ENCODE results near the gene SLCO2B1.
"Not testable (repeated sequence)": the region's sequence is repeated elsewhere in the genome, so short reads cannot be mapped to it uniquely, and the experiment has no call there.

The SLCO2B1 gene, protein sequence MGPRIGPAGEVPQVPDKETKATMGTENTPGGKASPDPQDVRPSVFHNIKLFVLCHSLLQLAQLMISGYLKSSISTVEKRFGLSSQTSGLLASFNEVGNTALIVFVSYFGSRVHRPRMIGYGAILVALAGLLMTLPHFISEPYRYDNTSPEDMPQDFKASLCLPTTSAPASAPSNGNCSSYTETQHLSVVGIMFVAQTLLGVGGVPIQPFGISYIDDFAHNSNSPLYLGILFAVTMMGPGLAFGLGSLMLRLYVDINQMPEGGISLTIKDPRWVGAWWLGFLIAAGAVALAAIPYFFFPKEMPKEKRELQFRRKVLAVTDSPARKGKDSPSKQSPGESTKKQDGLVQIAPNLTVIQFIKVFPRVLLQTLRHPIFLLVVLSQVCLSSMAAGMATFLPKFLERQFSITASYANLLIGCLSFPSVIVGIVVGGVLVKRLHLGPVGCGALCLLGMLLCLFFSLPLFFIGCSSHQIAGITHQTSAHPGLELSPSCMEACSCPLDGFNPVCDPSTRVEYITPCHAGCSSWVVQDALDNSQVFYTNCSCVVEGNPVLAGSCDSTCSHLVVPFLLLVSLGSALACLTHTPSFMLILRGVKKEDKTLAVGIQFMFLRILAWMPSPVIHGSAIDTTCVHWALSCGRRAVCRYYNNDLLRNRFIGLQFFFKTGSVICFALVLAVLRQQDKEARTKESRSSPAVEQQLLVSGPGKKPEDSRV

DNA sequence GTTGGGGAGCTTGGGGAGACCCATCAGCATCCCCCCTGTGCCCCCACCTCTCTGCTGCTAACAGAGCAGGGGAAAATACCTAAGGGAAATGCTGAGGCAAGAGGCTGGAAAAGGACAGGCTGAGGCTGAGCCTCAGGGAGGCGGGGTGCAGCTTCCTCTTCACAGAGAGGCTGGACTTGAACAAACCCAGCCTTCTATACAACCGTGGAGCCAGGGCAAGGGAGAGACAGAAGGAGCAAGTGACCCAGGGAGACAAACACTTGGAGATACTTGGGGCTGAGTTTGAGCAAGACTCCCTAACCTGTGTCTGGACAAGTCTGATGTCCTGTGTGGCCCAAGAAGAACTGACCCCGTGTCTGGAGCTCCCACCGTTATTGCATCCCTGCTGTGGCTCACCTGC lies at the start of gene SLCO2B1:
TSS of gene SLCO2B1 (plus strand) at position 229 of the 400 bp plus-strand sequence. CDS start 275 bp downstream, outside the sequence.
- Mint-ChIP-seq H3K36me3 (ENCODE audit: low read depth) (no peaks in the 10 kb centered on the region), H3K4me3 (no peak within 1 kb of the TSS)

DNA sequence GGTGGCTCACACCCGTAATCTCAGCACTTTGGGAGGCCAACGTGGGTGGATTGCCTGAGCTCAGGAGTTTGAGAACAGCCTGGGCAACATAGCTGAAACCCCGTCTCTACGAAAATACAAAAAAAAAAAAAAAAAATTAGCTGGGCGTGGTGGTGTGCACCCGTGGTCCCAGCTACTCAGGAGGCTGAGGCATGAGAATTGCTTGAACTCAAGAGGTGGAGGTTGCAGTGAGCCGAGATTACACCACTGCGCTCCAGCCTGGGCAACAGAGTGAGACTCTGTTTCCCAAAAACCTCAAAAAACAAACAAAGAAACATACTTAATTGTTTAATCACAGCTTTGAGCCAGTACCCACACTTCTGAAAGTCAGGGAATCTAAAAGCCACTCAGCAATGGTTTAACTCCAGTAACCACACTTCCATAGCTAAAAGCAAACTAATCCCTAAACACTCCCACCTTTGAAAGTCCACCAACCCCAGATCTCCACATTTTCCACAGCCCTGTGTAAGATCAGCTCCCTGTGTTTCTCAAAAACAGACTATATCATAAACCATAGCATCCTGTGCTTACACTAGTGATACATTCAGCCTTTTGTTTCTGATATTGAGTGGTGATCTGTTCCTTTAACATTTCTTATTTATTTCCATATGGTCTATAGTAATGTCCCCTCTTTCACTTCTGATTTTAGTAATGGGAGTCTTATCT lies 49.3 kb upstream of the SLCO2B1 start:
- H3K4me1 Mint-ChIP-seq (ENCODE audit: low read depth): peaks cover 8% of the 10 kb centered on the region
- peaks cover 22% of the 10 kb centered on the region for H3K27me3 Mint-ChIP-seq (ENCODE audit: low read depth)
- no peak for DNase-seq (ENCODE audit: low spot score)
- no peaks in the 10 kb centered on the region for H3K36me3 Mint-ChIP-seq (ENCODE audit: low read depth)
- H3K27ac Mint-ChIP-seq: no peak overlapping the region
- no peaks in the 10 kb centered on the region for H3K9me3 Mint-ChIP-seq
- H3K4me3 Mint-ChIP-seq: no peak overlapping the region

More for the DNA sequence above, at the start of gene SLCO2B1:
- Mint-ChIP-seq H3K4me1 (ENCODE audit: low read depth) (peaks cover 5% of the 10 kb centered on the region), H3K27me3 (ENCODE audit: low read depth) (peaks cover 13% of the 10 kb centered on the region), H3K9me3 (no peaks in the 10 kb centered on the region), H3K27ac (peak within 1 kb of the TSS; percentile 18)
- no peak for DNase-seq (ENCODE audit: low spot score)

DNA sequence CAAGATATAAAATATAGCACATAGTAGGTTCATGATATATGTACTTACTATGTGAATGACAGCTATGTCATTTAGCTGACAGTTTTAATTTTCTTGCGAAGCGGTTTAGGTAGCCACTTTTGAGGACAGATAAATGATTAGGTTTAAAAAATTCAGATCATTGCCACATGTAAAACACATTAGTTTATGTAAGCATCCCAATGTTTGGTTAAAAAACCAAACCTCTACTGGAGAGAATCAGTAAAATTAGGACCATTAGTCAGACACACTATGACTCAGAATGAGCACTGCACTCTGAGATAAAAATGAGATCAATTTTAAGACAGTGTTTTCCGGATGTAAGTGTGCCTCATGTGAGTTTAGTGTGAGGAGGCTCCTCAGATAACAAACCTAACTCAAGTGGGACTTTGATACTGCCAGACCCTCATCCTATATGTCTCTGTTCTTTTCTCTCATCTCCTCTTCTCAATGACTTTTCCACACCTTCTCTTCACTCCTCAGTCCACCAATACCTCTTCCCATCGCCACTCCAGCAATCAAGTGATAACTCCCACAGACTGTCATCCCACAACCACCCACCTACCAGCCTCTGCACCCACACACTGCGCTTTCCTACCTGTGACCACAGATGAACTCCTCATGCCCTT lies 47.4 kb upstream of the SLCO2B1 start:
- Mint-ChIP-seq H3K4me3 (no peak overlapping the region), H3K9me3 (no peaks in the 10 kb centered on the region), H3K27me3 (ENCODE audit: low read depth) (peaks cover 22% of the 10 kb centered on the region), H3K27ac (no peak overlapping the region), H3K36me3 (ENCODE audit: low read depth) (no peaks in the 10 kb centered on the region), H3K4me1 (ENCODE audit: low read depth) (peaks cover 8% of the 10 kb centered on the region)
- peak; percentile 19 for DNase-seq (ENCODE audit: low spot score)

DNA sequence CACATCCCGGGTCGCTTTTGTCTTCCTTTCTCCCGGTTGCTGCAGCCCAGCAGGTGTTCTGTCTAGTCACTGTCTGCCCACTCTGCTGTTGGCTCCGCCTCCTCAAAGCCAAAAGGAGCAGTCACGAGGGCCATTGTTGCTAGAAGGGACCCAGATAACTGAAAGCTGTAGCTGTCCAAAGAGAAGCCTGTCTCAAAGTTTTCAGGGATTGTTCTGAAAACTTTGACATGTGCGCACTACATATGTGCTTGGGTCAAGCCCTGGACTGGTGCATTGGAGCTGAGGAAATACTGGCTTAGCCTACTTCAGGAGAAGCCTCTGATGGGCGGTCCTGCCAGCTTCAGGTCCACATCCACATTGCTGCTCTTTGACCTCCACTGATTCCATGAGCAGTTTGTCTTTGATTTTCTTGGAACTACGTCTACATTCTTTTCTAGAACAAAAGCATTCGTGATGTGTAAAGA lies 45.4 kb upstream of the SLCO2B1 start:
- Mint-ChIP-seq H3K36me3 (ENCODE audit: low read depth) (no peaks in the 10 kb centered on the region), H3K9me3 (no peaks in the 10 kb centered on the region), H3K27ac (no peak overlapping the region), H3K27me3 (ENCODE audit: low read depth) (peaks cover 27% of the 10 kb centered on the region), H3K4me3 (no peak overlapping the region), H3K4me1 (ENCODE audit: low read depth) (peaks cover 8% of the 10 kb centered on the region)
- DNase-seq (ENCODE audit: low spot score): no peak

DNA sequence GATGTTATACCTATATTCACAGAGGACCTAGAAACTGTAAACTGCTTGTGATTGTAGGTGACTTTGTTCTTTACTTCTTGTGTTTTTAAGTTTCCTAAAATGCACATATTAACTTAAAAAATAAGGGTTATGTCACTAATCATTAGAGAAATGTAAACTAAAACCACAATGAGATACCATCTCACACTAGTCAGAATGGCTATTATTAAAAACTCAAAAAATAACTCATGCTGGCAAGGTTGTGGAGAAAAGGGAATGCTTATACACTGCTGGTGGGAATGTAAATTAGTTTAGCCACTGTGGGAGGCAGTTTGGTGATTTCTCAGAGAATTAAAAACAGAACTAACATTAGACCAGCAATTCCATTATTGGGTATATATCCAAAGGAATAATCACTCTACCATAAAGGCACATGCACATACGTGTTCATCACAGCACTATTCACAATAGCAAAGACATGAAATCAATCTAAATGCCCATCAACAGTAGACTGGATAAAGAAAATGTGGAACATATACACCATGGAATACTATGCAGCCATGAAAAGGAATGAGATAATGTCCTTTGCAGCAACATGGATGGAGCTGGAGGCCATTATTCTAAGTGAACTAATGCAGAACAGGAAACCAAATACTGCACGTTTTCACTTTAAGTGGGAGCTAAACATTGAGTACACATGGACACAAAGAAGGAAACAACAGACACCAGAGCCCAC lies 44.8 kb upstream of the SLCO2B1 start:
- not testable (repeated sequence) for H3K27ac Mint-ChIP-seq; H3K36me3 Mint-ChIP-seq (ENCODE audit: low read depth); H3K4me1 Mint-ChIP-seq (ENCODE audit: low read depth); DNase-seq (ENCODE audit: low spot score); H3K9me3 Mint-ChIP-seq; H3K4me3 Mint-ChIP-seq
- peaks cover 32% of the 10 kb centered on the region for H3K27me3 Mint-ChIP-seq (ENCODE audit: low read depth)

DNA sequence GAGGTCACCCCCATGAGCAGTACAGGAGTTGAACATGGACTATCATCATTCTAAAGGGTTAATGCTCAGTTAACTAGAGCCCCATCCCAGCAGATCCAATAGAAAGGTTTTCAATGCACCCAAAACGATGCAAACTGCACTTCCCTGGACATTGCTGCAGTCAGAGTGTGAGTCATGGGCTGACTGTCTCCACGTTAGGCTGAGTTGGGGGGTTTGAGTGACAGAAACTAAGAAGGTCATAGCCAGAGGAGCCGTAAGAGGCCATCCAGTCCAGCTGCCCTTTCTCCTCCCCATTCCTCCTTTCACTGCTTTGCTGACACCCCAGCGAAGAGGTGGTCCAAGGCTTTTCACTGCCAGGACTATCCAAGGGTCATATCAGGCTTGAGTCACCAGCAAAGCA lies 43.7 kb upstream of the SLCO2B1 start:
- peaks cover 5% of the 10 kb centered on the region for H3K9me3 Mint-ChIP-seq
- H3K27me3 Mint-ChIP-seq (ENCODE audit: low read depth): peaks cover 27% of the 10 kb centered on the region
- H3K4me1 Mint-ChIP-seq (ENCODE audit: low read depth): peaks cover 8% of the 10 kb centered on the region
- no peak overlapping the region for H3K4me3 Mint-ChIP-seq
- no peaks in the 10 kb centered on the region for H3K36me3 Mint-ChIP-seq (ENCODE audit: low read depth)
- H3K27ac Mint-ChIP-seq: no peak overlapping the region
- DNase-seq (ENCODE audit: low spot score): no peak

DNA sequence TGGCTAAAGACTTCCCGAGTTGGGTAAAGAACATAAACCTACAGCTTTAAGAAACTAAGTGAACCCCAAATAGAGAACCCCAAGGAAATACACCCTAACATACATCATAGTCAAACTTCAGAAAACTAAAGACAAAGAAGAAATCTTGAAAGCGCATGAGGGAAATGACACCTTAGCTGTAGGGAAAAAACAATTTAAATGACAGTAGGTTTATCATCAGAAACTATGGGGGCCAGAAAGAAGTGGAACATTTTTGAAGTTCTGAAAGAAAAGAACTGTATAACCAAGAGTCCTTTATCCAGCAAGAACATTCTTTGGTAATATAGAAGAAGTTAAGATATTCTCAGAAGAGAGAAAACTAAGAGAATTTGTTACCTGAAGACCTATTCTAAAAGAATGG lies 38.7 kb upstream of the SLCO2B1 start:
- no peak for DNase-seq (ENCODE audit: low spot score)
- peaks cover 12% of the 10 kb centered on the region for H3K9me3 Mint-ChIP-seq
- peaks cover 13% of the 10 kb centered on the region for H3K27me3 Mint-ChIP-seq (ENCODE audit: low read depth)
- no peak overlapping the region for H3K27ac Mint-ChIP-seq
- H3K4me1 Mint-ChIP-seq (ENCODE audit: low read depth): no peaks in the 10 kb centered on the region
- H3K36me3 Mint-ChIP-seq (ENCODE audit: low read depth): no peaks in the 10 kb centered on the region
- H3K4me3 Mint-ChIP-seq: no peak overlapping the region

DNA sequence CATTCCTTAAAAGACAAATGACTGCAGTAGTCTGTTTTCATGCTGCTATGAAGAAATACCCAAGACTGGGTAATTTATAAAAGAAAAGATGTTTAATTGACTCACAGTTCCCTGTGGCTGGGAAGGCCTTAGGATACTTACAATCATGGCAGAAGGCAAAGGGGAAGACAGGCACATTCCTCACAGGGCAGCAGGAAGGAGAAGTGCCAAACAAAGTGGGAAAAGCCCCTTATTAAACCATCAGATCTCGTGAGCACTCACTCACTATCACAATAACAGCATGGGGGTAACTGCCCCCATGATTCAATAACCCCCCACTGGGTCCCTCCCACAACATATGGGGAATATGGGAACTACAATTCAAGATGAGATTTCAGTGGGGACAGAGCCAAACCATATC lies 37.9 kb upstream of the SLCO2B1 start:
- Mint-ChIP-seq H3K4me1 (ENCODE audit: low read depth) (no peaks in the 10 kb centered on the region), H3K36me3 (ENCODE audit: low read depth) (no peaks in the 10 kb centered on the region), H3K27me3 (ENCODE audit: low read depth) (peaks cover 13% of the 10 kb centered on the region), H3K27ac (no peak overlapping the region), H3K9me3 (peaks cover 12% of the 10 kb centered on the region), H3K4me3 (no peak overlapping the region)
- DNase-seq (ENCODE audit: low spot score): no peak

DNA sequence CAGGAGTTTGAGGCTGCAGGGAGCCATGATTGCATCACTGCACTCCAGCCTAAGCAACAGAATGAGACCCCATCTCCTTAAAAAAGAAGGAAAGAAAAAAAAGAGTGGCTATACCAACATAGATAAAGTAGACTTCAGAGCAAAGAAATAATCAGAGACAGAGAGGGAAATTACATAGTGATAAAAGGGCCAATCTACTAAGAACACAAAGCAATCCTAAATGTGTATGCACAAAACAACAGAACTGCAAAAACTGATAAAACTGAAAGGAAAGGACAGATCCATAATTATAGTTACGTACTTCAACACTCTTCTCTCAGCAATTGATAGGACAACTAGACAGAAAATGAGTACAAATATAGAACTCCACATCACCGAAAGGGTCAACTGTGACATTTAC lies 36.4 kb upstream of the SLCO2B1 start:
- Mint-ChIP-seq H3K36me3 (ENCODE audit: low read depth) (no peaks in the 10 kb centered on the region), H3K9me3 (peaks cover 12% of the 10 kb centered on the region), H3K27ac (no peak overlapping the region), H3K4me3 (no peak overlapping the region), H3K4me1 (ENCODE audit: low read depth) (no peaks in the 10 kb centered on the region), H3K27me3 (ENCODE audit: low read depth) (peaks cover 13% of the 10 kb centered on the region)
- no peak for DNase-seq (ENCODE audit: low spot score)

DNA sequence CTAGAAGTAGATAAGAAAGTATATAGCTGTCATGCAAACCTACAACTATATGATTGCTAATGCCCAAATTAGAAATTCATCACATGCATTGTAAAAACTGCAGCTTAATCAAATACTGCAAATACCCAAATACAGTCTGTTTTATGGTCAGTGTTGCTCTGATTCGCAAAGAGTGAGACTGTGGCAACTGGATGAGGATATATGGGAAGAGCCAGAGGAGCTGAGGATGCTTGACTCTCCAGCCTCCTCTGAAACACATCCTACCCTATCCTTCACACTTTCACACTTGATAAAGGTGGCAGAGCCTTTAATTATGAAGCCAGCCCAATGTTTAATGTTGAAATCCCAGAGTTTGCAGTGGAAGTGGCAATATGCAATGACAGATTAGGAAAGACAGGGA lies 32.3 kb upstream of the SLCO2B1 start:
- H3K27me3 Mint-ChIP-seq (ENCODE audit: low read depth): peaks cover 8% of the 10 kb centered on the region

DNA sequence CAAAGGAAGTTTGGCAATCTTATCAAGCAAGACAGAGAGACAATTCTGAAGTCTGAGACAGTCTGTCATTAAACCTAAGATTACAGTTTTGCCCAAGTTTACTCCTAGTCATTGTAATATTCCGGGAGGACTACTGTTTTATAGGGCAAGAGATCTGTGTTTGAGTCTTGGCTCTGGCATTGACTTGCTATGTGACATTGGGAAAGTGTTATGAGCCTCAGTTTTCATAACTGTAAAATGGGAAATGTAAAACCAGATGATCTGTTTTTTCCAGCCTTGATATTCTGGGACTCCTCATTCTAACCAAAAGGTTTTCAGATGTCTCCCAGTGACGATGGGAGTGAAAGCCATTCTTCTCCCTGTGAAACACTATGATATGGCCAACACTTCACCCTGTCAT lies 24.3 kb upstream of the SLCO2B1 start:
- Mint-ChIP-seq H3K27me3 (ENCODE audit: low read depth) (peaks cover 9% of the 10 kb centered on the region), H3K4me1 (ENCODE audit: low read depth) (no peaks in the 10 kb centered on the region)
- DNase-seq (ENCODE audit: low spot score): no peak

More for the DNA sequence above, 32.3 kb upstream of the SLCO2B1 start:
- no peak for DNase-seq (ENCODE audit: low spot score)
- no peak overlapping the region for H3K27ac Mint-ChIP-seq
- H3K4me1 Mint-ChIP-seq (ENCODE audit: low read depth): no peaks in the 10 kb centered on the region
- H3K4me3 Mint-ChIP-seq: no peak overlapping the region
- H3K9me3 Mint-ChIP-seq: peaks cover 5% of the 10 kb centered on the region
- H3K36me3 Mint-ChIP-seq (ENCODE audit: low read depth): no peaks in the 10 kb centered on the region

DNA sequence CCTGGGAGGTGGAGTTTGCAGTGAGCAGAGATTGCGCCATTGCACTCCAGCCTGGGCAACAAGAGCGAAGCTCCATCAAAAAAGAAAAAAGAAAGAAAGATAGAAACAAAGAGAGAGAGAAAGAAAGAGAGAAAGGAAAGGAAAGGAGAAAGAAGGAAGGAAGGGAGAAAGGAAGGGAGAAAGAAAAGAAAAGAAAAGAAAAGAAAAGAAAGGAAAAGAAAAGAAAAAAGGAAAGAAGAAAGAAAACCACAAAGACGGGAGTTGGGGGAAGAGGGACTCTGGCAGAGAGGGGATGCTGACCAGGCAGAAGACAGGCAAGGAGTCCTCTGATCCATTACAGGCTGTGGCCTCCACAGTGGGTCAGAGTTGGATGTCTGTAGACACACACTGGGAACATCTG lies 18.8 kb upstream of the SLCO2B1 start:
- Mint-ChIP-seq H3K9me3 (no peaks in the 10 kb centered on the region), H3K27ac (no peak overlapping the region), H3K4me1 (ENCODE audit: low read depth) (no peaks in the 10 kb centered on the region), H3K36me3 (ENCODE audit: low read depth) (no peaks in the 10 kb centered on the region), H3K27me3 (ENCODE audit: low read depth) (peaks cover 29% of the 10 kb centered on the region), H3K4me3 (no peak overlapping the region)
- no peak for DNase-seq (ENCODE audit: low spot score)

More for the DNA sequence above, 24.3 kb upstream of the SLCO2B1 start:
- H3K4me3 Mint-ChIP-seq: no peak overlapping the region
- H3K36me3 Mint-ChIP-seq (ENCODE audit: low read depth): no peaks in the 10 kb centered on the region
- no peaks in the 10 kb centered on the region for H3K9me3 Mint-ChIP-seq
- no peak overlapping the region for H3K27ac Mint-ChIP-seq

DNA sequence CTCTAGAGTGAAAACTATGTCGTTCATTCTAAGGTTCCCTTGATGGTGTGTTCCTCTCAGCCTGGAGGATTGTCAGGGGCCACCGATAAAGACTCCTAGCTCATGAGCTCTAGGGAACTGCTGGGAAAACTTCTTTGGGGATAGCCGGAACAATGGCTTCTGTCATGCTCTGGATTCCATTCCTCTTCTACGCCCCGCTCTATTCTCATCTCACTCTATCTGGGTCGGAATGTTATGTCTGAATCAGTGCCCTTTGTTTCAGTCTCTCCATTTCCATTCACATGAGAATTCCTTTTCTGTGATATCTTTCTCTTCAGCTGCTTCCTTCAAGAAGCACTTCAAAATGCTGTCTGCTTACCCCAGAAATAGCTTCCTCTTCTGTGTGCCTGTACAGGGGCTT lies 16.9 kb upstream of the SLCO2B1 start:
- DNase-seq (ENCODE audit: low spot score): no peak
- Mint-ChIP-seq H3K4me1 (ENCODE audit: low read depth) (no peaks in the 10 kb centered on the region), H3K36me3 (ENCODE audit: low read depth) (no peaks in the 10 kb centered on the region), H3K27me3 (ENCODE audit: low read depth) (peaks cover 40% of the 10 kb centered on the region), H3K27ac (no peak overlapping the region), H3K9me3 (no peaks in the 10 kb centered on the region), H3K4me3 (no peak overlapping the region)
